IPS DF 19.7 (cell line): ENCODE measurements around the gene NAV3.

ENCODE experiments used
- DNase-seq: peaks from one replicate; pipeline ENCODE4 v3.0.0-alpha.2; 2013; ENCODE audit warnings: low read depth, low spot score

NAV3 gene

GRCh38 chr12:77992760-77993159 is 162.1 kb downstream of the NAV3 start:
- no peak for DNase-seq

- DNase-seq, result no peak
Observed at GRCh38 chr12:77993658-77994057, 163.0 kb downstream of the NAV3 start.

- no peak for DNase-seq
Observed at GRCh38 chr12:77995436-77996167, 164.9 kb downstream of the NAV3 start.

GRCh38 chr12:77996670-77997069 is 166.0 kb downstream of the NAV3 start:
- no peak for DNase-seq

- DNase-seq, result no peak
Observed at GRCh38 chr12:77998236-77998786, 167.6 kb downstream of the NAV3 start.

GRCh38 chr12:77999074-77999715 is 168.5 kb downstream of the NAV3 start:
- DNase-seq, result no peak

GRCh38 chr12:78002878-78003277 is 172.2 kb downstream of the NAV3 start:
- no peak for DNase-seq

- DNase-seq, result no peak
Observed at GRCh38 chr12:78004249-78005093, 173.8 kb downstream of the NAV3 start.

GRCh38 chr12:78005094-78005492 is 174.4 kb downstream of the NAV3 start:
- DNase-seq, result no peak

- no peak for DNase-seq
Observed at GRCh38 chr12:78007173-78007572, 176.5 kb downstream of the NAV3 start.

GRCh38 chr12:78009031-78009430 is 178.3 kb downstream of the NAV3 start:
- DNase-seq, result no peak

- DNase-seq, result no peak
Observed at GRCh38 chr12:78018171-78018910, 187.6 kb downstream of the NAV3 start.

GRCh38 chr12:78018939-78019338 is 188.2 kb downstream of the NAV3 start:
- no peak for DNase-seq

GRCh38 chr12:78028426-78028825 is 197.7 kb downstream of the NAV3 start:
- DNase-seq, result no peak

- no peak for DNase-seq
Observed at GRCh38 chr12:78034025-78034424, 203.3 kb downstream of the NAV3 start.

- DNase-seq, result no peak
Observed at GRCh38 chr12:78035901-78036606, 205.4 kb downstream of the NAV3 start.

- no peak for DNase-seq
Observed at GRCh38 chr12:78036874-78037273, 206.2 kb downstream of the NAV3 start.

- DNase-seq, result no peak
Observed at GRCh38 chr12:78037707-78038106, 207.0 kb downstream of the NAV3 start.

GRCh38 chr12:78038541-78038940 is 207.8 kb downstream of the NAV3 start:
- no peak for DNase-seq

- DNase-seq, result no peak
Observed at GRCh38 chr12:78038986-78039385, 208.3 kb downstream of the NAV3 start.

GRCh38 chr12:78040111-78040510 is 209.4 kb downstream of the NAV3 start:
- no peak for DNase-seq
